Left lung (tissue), 10 donors: ENCODE results near the gene CNTN4. TPM values are rescaled to one million over a fixed set of nuclear protein-coding genes. Genes with fewer than 3 reads are reported as not detected.

Experiments
- ATAC-seq: fragments of 200-7000 bp; cut with Tn5 transposase; one replicate; pipeline ENCODE4 v1.9.1; 2020; ENCODE audit warnings: moderate library complexity
- DNase-seq, 4 donors: peaks; one replicate each; pipeline ENCODE4 v3.0.0-alpha.2; 2013 to 2020
- H3K27ac ChIP-seq, 2 donors: fragments of 200-600 bp; sonication (generic) in 1 of 2; one replicate each; pipeline versions ENCODE4 v1.5.0 to v1.8.0; 2020 to 2021
- H3K27me3 ChIP-seq, 2 donors: fragments of 200-600 bp; sonication (generic) in 1 of 2; one replicate each; pipeline versions ENCODE4 v1.5.0 to v1.8.0; 2020 to 2021
- H3K36me3 ChIP-seq, 2 donors: fragments of 200-600 bp; sonication (generic) in 1 of 2; one replicate each; pipeline versions ENCODE4 v1.5.0 to v1.8.0; 2020 to 2021
- H3K4me1 ChIP-seq, 2 donors: fragments of 200-600 bp; one replicate each; pipeline ENCODE4 v1.8.0; 2021
- H3K4me3 ChIP-seq, 2 donors: fragments of 200-600 bp; sonication (generic) in 1 of 2; one replicate each; pipeline versions ENCODE4 v1.5.0 to v1.8.0; 2020 to 2021; ENCODE audit warnings: mild to moderate bottlenecking in 1 of 2
- H3K9me3 ChIP-seq, 2 donors: fragments of 200-600 bp; sonication (generic) in 1 of 2; one replicate each; pipeline versions ENCODE4 v1.5.0 to v1.8.0; 2020 to 2021
- CTCF ChIP-seq, 2 donors: fragments of 200-600 bp; sonication (generic) in 1 of 2; IDR thresholded peaks; one replicate each; pipeline versions ENCODE4 v1.5.0 to v1.8.0; 2021; ENCODE audit warnings: antibody characterized with exemption in 2 of 2
- intact Hi-C, 2 donors: fragments of 100-400 bp; cut with DNase I; formaldehyde crosslinking; loops; one replicate each; pipeline versions ENCODE4 v1.11.2 to v1.14.2; 2022
- polyA plus RNA-seq, 6 donors: library from polyadenylated mRNA; unstranded; fragments of 120-200 nt; gene quantifications; one replicate each; pipeline ENCODE4 v1.2.1, GENCODE V29; 2013; ENCODE audit not compliant: insufficient read length in 6 of 6
- total RNA-seq, 2 donors: library from RNA; stranded (reverse); fragmentation: NEBNext Ultra II Directional; extraction: Animal tissue kit (Norgen Biotek cat#: 25700); gene quantifications; one replicate each; pipeline ENCODE4 v1.2.1, GENCODE V29; 2021
- donor health status: DM: no; HTN: yes; CAD: no.
- donor health status: DM: no; HTN: no; CAD: no.

CNTN4 gene
- total and polyA plus RNA-seq, 8 donors = 5.9 to 10.4 (median 8.2) TPM

GRCh38 chr3:3080309-3080708, 981.6 kb downstream of the CNTN4 start:
- Histone ChIP-seq H3K27ac (no peak overlapping the region), H3K36me3 (no peaks in the 10 kb centered on the region), H3K4me1 (no peaks in the 10 kb centered on the region), H3K27me3 (no peaks in the 10 kb centered on the region), H3K4me3 (no peak overlapping the region), H3K9me3 (no peaks in the 10 kb centered on the region)
- no peak for DNase-seq
- no peak for ATAC-seq
- no peak for TF ChIP-seq CTCF (IDR thresholded peaks at IDR 0.05)
- intact Hi-C loops = no loop called here

- H3K4me3 ChIP-seq = no peak overlapping the region
- ATAC-seq = no peak
- intact Hi-C loops = no loop called here
Observed at GRCh38 chr3:3081381-3082233, 982.9 kb downstream of the CNTN4 start.

GRCh38 chr3:3082234-3082924, 983.7 kb downstream of the CNTN4 start:
- Histone ChIP-seq H3K36me3 (no peaks in the 10 kb centered on the region), H3K4me1 (no peaks in the 10 kb centered on the region), H3K9me3 (no peaks in the 10 kb centered on the region), H3K27me3 (no peaks in the 10 kb centered on the region), H3K4me3 (no peak overlapping the region), H3K27ac (no peak overlapping the region)
- TF ChIP-seq CTCF (IDR thresholded peaks at IDR 0.05) = no peak
- intact Hi-C loops = no loop called here
- ATAC-seq = no peak
- DNase-seq = no peak

More at GRCh38 chr3:3081381-3082233, 982.9 kb downstream of the CNTN4 start:
- no peak overlapping the region for H3K27ac ChIP-seq
- no peak for TF ChIP-seq CTCF (IDR thresholded peaks at IDR 0.05)
- no peaks in the 10 kb centered on the region for H3K4me1 ChIP-seq
- no peaks in the 10 kb centered on the region for H3K27me3 ChIP-seq
- no peaks in the 10 kb centered on the region for H3K9me3 ChIP-seq
- no peaks in the 10 kb centered on the region for H3K36me3 ChIP-seq
- DNase-seq = no peak

GRCh38 chr3:3084890-3085289, 986.2 kb downstream of the CNTN4 start:
- Histone ChIP-seq H3K4me1 (no peaks in the 10 kb centered on the region), H3K9me3 (no peaks in the 10 kb centered on the region), H3K36me3 (no peaks in the 10 kb centered on the region), H3K4me3 (no peak overlapping the region), H3K27me3 (no peaks in the 10 kb centered on the region), H3K27ac (no peak overlapping the region)
- DNase-seq (no peak), ATAC-seq (no peak)
- TF ChIP-seq CTCF (IDR thresholded peaks at IDR 0.05) = no peak
- intact Hi-C loops = no loop called here

DNA sequence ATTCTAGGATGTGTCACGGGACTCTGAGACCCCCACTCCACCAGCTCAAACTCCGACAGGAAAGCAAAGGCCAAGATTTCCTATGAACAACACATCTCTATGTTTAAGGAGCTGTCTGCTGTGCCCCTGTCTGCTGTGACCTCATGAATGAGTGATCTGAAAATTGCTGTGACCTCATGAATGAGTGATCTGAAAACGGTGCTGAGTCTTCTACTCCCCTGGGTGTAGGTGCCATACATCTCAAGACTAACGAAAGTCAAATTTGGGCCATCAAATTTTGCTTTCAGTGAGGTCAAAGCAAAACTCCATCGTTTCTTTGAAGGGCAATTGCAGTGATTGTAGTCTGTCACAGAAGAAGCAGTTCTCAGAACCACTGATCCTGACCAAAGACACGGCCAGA, 987.1 kb downstream of the CNTN4 start:
- no peaks in the 10 kb centered on the region for H3K9me3 ChIP-seq
- no peak for TF ChIP-seq CTCF (IDR thresholded peaks at IDR 0.05)
- no peaks in the 10 kb centered on the region for H3K4me1 ChIP-seq
- no peak for ATAC-seq
- no peaks in the 10 kb centered on the region for H3K36me3 ChIP-seq
- no peaks in the 10 kb centered on the region for H3K27me3 ChIP-seq
- H3K4me3 ChIP-seq = no peak overlapping the region
- peak overlapping the region in 1 of 2 donors; percentile 34 for H3K27ac ChIP-seq
- intact Hi-C loops = no loop called here
- no peak for DNase-seq
